HG03139 (cell line): ENCODE results near the gene PNMA6F.

Experiments used
- ATAC-seq: cut with Tn5 transposase; IDR thresholded peaks from one replicate; pipeline ENCODE4 v1.9.1; 2021; ENCODE audit not compliant: unreplicated experiment

The PNMA6F gene

GRCh38 chrX:153321381-153322124 is at the start of gene PNMA6F:
TSS of gene PNMA6F (minus strand) at chrX:153321767. CDS start at chrX:153320674, 1,093 bp downstream.
- ATAC-seq: no peak

GRCh38 chrX:153371256-153371655 is 49.7 kb upstream of the PNMA6F start:
- ATAC-seq: no peak

- no peak for ATAC-seq
Measured at GRCh38 chrX:153370293-153371055, 48.9 kb upstream of the PNMA6F start.

- no peak for ATAC-seq
Measured at GRCh38 chrX:153366878-153367538, 45.4 kb upstream of the PNMA6F start.

DNA sequence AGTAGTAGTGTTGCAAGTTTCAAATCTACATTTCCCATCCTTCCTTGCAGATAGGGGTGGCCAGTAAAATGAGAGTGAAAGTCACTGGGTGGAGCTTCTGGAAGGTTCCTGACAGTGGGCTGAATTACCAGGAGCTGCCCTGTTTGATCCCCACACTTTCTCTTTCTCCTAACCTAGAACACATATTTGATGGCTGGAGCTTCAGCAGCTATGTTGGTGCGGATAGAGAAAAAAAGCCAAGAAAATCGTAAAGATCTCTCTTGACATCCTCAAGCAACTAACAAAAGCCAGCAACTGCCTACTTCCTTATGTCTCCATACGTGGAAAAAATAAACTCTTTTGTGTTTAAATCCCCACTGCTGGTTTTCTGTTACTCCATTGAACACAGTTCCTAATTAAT is 44.6 kb upstream of the PNMA6F start:
- ATAC-seq: no peak

DNA sequence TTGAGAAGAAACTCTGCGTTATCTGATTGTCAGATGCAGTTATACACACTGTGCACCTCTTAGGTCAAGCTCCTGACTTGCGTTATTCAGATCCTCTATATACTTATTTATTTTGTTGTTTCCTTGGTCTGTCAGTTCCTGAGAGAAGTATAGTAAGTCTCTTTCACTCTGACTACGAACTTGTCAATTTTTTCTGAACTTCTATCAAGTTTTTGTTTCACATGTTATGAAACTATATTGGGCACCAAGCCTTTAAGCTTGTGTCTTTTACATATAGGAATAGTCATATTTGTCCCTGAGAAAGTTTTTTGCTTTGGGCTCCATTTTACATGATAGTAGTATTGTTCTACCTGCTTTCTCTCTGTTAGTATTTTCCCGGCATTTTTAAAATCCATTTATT is 44.1 kb upstream of the PNMA6F start:
- ATAC-seq: no peak

DNA sequence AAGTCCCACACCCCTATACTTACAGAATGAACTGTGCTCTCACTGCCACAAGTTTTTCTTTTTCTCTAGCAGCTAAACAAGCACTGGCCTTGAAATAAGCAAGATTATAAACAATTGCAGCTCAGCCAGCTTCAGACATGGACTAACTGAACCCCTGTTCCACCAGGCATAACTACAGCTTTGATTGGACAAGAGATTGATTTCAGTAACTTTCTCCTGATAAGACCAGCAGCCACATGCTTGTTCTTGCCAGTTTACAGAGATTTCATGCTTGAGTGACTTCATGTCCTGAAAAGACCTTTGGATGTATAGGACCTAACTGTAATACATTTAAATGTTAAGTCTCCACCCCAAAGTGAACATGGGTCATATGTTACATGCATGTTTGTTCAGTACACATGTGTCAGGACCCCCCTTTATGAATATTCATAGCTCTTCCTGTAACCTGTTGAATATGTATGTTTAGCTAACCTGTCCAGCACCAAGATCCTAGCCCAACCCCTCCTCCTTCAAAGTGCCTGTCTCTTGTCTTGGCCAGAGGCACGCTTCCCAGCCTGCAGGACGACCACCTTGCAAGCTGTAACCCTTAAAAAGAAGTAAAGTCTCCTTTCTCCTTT is 40.3 kb upstream of the PNMA6F start:
- no peak for ATAC-seq

GRCh38 chrX:153357877-153358276 is 36.3 kb upstream of the PNMA6F start:
- ATAC-seq: no peak

DNA sequence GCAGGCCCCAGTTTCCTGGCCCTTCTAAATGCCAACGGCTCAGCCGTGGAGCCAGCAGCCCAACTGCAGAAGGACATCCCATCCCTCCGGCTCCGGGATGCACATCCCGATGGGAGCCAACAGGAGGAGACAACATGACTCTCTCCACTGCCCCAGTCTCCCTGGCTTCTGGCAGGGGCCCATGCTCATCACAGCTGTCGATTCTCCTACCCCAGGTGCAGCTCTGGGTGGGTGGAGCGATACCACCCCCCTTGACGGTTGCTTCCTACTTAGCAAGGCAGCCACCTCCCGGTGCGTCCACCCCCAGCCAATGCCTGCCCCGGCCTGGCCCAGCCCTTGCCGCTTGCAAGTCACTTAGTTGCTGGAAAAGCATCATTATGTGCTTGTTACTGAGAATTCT is 31.8 kb upstream of the PNMA6F start:
- no peak for ATAC-seq

- ATAC-seq: no peak
Measured at GRCh38 chrX:153352858-153353257, 31.3 kb upstream of the PNMA6F start.

- ATAC-seq: no peak
Measured at GRCh38 chrX:153351981-153352380, 30.4 kb upstream of the PNMA6F start.

- no peak for ATAC-seq
Measured at GRCh38 chrX:153349952-153350351, 28.4 kb upstream of the PNMA6F start.

DNA sequence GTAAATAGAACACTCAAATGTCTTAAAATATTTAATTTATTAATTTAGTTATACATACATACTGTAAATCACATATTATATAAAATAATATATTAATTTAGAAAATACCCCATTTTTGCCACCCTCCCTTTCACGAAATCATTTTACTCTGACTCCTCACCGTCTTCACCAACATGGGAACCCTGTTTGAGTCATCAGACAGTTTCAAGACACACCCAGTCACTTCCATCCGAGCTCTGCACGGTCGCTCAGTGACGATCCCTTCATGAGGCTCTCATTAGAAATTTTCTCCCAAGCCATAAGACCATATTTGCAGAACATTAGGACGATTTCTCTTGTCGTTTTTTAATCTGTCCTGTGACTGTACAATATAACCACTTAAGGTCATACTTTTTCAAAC is 26.9 kb upstream of the PNMA6F start:
- ATAC-seq: no peak

DNA sequence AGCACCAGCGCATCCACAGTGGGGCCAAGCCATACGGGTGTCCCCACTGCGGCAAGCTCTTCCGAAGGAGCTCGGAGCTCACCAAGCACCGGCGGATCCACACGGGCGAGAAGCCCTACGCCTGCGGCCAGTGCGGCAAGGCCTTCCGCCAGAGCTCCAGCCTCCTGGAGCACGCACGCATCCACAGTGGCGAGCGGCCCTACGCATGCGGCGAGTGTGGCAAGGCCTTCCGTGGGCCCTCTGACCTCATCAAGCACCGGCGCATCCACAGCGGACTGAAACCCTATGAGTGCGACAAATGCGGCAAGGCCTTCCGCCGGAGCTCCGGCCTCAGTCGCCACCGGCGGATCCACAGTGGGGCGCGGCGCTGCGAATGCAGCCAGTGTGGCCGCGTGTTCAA is 26.0 kb upstream of the PNMA6F start:
- no peak for ATAC-seq

DNA sequence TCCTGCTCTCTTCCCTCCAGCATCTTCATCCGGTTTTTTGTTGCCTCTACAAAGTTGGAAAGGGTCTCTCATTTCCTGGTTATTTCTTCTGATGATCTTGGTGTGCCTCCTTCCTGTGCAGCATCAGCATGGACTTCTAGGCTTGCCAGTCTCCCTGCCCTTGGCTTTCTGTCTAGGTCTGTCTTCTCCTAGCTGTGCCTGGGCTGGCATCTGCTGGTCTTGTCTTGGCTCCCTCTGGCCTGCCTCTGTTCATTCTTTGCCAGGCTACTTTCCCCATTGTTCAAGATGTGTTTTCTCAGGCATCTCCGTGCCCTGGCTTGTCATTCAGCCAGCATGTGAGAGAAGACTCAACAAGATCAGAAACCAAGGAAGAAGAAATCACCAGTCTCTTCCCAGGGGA is 22.1 kb upstream of the PNMA6F start:
- no peak for ATAC-seq

GRCh38 chrX:153342762-153343558 is 21.4 kb upstream of the PNMA6F start:
- ATAC-seq: no peak

- no peak for ATAC-seq
Measured at GRCh38 chrX:153340111-153340510, 18.5 kb upstream of the PNMA6F start.

- ATAC-seq: no peak
Measured at GRCh38 chrX:153339662-153340061, 18.1 kb upstream of the PNMA6F start.

- ATAC-seq: no peak
Measured at GRCh38 chrX:153338836-153339235, 17.3 kb upstream of the PNMA6F start.

DNA sequence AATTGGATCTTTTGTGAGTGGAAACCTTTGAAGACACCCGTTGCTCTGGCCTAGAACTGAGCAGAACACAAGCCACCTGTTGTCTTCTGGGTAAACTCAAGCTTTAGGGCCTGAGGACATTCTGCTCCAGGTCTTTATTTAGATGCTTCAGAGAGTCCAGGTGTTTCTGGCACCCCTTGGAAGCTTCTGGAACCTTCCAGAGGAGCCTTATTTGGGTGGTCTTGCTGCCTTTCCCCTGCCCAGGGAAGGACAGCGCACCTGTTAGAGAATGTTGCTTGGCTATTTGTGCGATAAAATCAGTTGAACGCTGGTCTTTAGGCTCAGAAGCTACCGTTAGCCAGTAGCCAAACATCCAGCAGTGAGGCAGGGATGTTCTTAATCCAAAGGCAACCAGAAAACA is 15.4 kb upstream of the PNMA6F start:
- no peak for ATAC-seq
